ENCODE results near the gene RNASE13. TPM values are rescaled to one million over a fixed set of nuclear protein-coding genes. Genes with fewer than 3 reads are reported as not detected.
"Not testable (repeated sequence)": the region's sequence is repeated elsewhere in the genome, so short reads cannot be mapped to it uniquely, and the experiment has no call there.

Gene RNASE13
- total and polyA plus RNA-seq, 2 donors: not detected

DNA sequence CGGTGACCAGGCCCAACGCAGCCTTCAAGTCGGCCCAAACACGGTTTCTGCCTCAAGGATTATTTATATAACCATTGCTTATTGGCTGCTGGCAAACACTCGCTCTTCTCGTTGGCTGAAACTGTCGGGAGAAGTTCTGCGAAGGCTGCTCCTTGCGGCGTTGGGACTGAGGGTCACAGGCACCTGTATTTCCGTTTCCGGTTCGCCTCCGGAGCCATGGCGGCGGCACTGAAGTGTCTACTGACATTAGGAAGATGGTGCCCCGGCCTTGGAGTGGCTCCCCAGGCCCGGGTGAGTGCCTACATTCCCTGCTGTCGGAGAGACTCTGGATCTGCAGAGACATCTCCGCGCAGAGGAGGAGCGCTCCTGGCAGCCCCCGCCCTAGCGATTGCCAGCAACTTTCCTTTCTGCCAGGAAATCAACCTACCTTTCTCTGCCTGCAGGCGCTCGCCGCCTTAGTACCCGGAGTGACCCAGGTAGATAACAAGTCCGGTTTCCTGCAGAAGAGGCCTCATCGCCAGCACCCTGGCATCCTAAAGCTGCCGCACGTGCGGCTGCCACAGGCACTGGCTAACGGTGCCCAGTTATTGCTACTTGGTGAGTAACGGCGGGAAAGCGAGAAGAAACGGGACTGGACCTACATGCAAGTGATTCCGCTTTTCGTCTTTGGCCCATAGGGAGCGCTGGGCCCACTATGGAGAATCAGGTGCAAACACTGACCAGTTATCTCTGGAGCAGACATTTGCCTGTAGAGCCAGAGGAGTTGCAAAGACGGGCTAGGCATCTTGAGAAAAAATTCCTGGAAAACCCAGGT, 44.6 kb downstream of the RNASE13 start, which contains the start of gene METTL17:
TSS of gene METTL17 (plus strand) at position 194 of the 814 bp plus-strand sequence. CDS start at position 217, 23 bp downstream.
- Histone ChIP-seq H3K27me3 (ENCODE audit: control insufficient read depth in 2 of 2, insufficient read depth in 1 of 2, low read length in 1 of 2) (no peaks in the 10 kb centered on the region), H3K36me3 (ENCODE audit: control insufficient read depth in 2 of 2, insufficient read depth in 2 of 2, low read length in 1 of 2) (peaks cover 25 to 34% of the 10 kb centered on the region in 2 donors), H3K27ac (ENCODE audit: low read depth in 1 of 2, low read length in 1 of 2) (peak within 1 kb of the TSS; percentile 80 to 88), H3K4me3 (ENCODE audit: low read length in 2 of 2) (peak within 1 kb of the TSS; percentile 85 to 87), H3K4me1 (ENCODE audit: control insufficient read depth in 2 of 2, insufficient read depth in 2 of 2, low read length in 2 of 2) (peaks cover 16 to 20% of the 10 kb centered on the region in 2 donors), H3K9me3 (ENCODE audit: control insufficient read depth in 2 of 2, insufficient read depth in 1 of 2, low read length in 1 of 2) (no peaks in the 10 kb centered on the region)
- under 1% methylated on average over 42 of the region's 42 CpGs for WGBS
- peak; percentile 80 to 96 (median 85) for DNase-seq (ENCODE audit: low read depth in 6 of 9, low spot score in 9 of 9)

- H3K4me3 ChIP-seq (ENCODE audit: low read length in 2 of 2): peak overlapping the region; percentile 85 to 87
- H3K36me3 ChIP-seq (ENCODE audit: control insufficient read depth in 2 of 2, insufficient read depth in 2 of 2, low read length in 1 of 2): peaks cover 19 to 28% of the 10 kb centered on the region in 2 donors
- H3K27me3 ChIP-seq (ENCODE audit: control insufficient read depth in 2 of 2, insufficient read depth in 1 of 2, low read length in 1 of 2): no peaks in the 10 kb centered on the region
- 3% methylated on average over 11 of the region's 11 CpGs for WGBS
- peaks cover 16 to 20% of the 10 kb centered on the region in 2 donors for H3K4me1 ChIP-seq (ENCODE audit: control insufficient read depth in 2 of 2, insufficient read depth in 2 of 2, low read length in 2 of 2)
- H3K27ac ChIP-seq (ENCODE audit: low read depth in 1 of 2, low read length in 1 of 2): peak overlapping the region; percentile 64 to 80
- no peak for DNase-seq (ENCODE audit: low read depth in 6 of 9, low spot score in 9 of 9)
- no peaks in the 10 kb centered on the region for H3K9me3 ChIP-seq (ENCODE audit: control insufficient read depth in 2 of 2, insufficient read depth in 1 of 2, low read length in 1 of 2)
Measured at GRCh38 chr14:20989471-20989786, 45.2 kb downstream of the RNASE13 start.

- Histone ChIP-seq H3K9me3 (ENCODE audit: control insufficient read depth in 2 of 2, insufficient read depth in 1 of 2, low read length in 1 of 2) (no peaks in the 10 kb centered on the region), H3K27ac (ENCODE audit: low read depth in 1 of 2, low read length in 1 of 2) (peak overlapping the region; percentile 80), H3K4me3 (ENCODE audit: low read length in 2 of 2) (peak overlapping the region; percentile 85 to 87), H3K27me3 (ENCODE audit: control insufficient read depth in 2 of 2, insufficient read depth in 1 of 2, low read length in 1 of 2) (no peaks in the 10 kb centered on the region), H3K36me3 (ENCODE audit: control insufficient read depth in 2 of 2, insufficient read depth in 2 of 2, low read length in 1 of 2) (peaks cover 14 to 23% of the 10 kb centered on the region in 2 donors), H3K4me1 (ENCODE audit: control insufficient read depth in 2 of 2, insufficient read depth in 2 of 2, low read length in 2 of 2) (peaks cover 16 to 20% of the 10 kb centered on the region in 2 donors)
- 93% methylated on average over 15 of the region's 15 CpGs for WGBS
- DNase-seq (ENCODE audit: low read depth in 6 of 9, low spot score in 9 of 9): peak in 1 of 9 donors; percentile 16
Measured at GRCh38 chr14:20988717-20989470, 45.7 kb downstream of the RNASE13 start.

- H3K4me3 ChIP-seq (ENCODE audit: low read length in 2 of 2): no peak overlapping the region
- no peaks in the 10 kb centered on the region for H3K27me3 ChIP-seq (ENCODE audit: control insufficient read depth in 2 of 2, insufficient read depth in 1 of 2, low read length in 1 of 2)
- H3K36me3 ChIP-seq (ENCODE audit: control insufficient read depth in 2 of 2, insufficient read depth in 2 of 2, low read length in 1 of 2): peaks cover under 1 to 3% of the 10 kb centered on the region in 2 donors
- H3K4me1 ChIP-seq (ENCODE audit: control insufficient read depth in 2 of 2, insufficient read depth in 2 of 2, low read length in 2 of 2): peaks cover 14 to 18% of the 10 kb centered on the region in 2 donors
- no peaks in the 10 kb centered on the region for H3K9me3 ChIP-seq (ENCODE audit: control insufficient read depth in 2 of 2, insufficient read depth in 1 of 2, low read length in 1 of 2)
- WGBS: 88% methylated on average over 2 of the region's 2 CpGs
- DNase-seq (ENCODE audit: low read depth in 6 of 9, low spot score in 9 of 9): no peak
- no peak overlapping the region for H3K27ac ChIP-seq (ENCODE audit: low read depth in 1 of 2, low read length in 1 of 2)
Measured at GRCh38 chr14:20986811-20987210, 47.8 kb downstream of the RNASE13 start.

DNA sequence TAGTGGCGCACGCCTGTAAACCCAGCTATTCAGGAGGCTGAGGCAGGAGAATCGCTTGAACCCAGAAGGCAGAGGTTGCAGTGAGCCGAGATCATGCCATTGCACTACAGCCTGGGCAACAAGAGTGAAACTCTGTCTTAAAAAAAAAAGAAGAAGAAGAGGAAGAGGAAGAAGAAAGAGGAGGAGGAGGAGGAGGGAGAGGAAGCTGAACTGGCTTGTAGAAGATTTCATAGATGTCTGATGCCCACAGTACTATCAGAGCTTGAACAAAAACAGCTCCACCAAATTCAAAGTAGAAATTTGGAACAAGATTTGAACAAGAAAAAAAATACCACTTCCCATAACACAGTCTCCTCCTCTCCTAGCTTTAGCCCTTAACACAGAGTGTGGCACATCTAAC, 49.0 kb downstream of the RNASE13 start:
- H3K4me1 ChIP-seq (ENCODE audit: control insufficient read depth in 2 of 2, insufficient read depth in 2 of 2, low read length in 2 of 2); H3K27me3 ChIP-seq (ENCODE audit: control insufficient read depth in 2 of 2, insufficient read depth in 1 of 2, low read length in 1 of 2); DNase-seq (ENCODE audit: low read depth in 6 of 9, low spot score in 9 of 9); H3K36me3 ChIP-seq (ENCODE audit: control insufficient read depth in 2 of 2, insufficient read depth in 2 of 2, low read length in 1 of 2); H3K4me3 ChIP-seq (ENCODE audit: low read length in 2 of 2); H3K9me3 ChIP-seq (ENCODE audit: control insufficient read depth in 2 of 2, insufficient read depth in 1 of 2, low read length in 1 of 2); H3K27ac ChIP-seq (ENCODE audit: low read depth in 1 of 2, low read length in 1 of 2): not testable (repeated sequence)
- WGBS: 97% methylated on average over 4 of the region's 4 CpGs

Other genes with a start within 250 kb of the RNASE13 start
- 200 TPM for gene RNASE1, start 232.0 kb downstream of the RNASE13 start, total RNA-seq
- 491 TPM for gene RNASE1, start 232.0 kb downstream of the RNASE13 start, polyA plus RNA-seq
- gene RNASE3, start 143.4 kb downstream of the RNASE13 start, total RNA-seq: 26.7 TPM
- gene RNASE3, start 143.4 kb downstream of the RNASE13 start, polyA plus RNA-seq: 1.2 TPM
- 49.1 TPM for gene RNASE2, start 79.3 kb downstream of the RNASE13 start, total RNA-seq
- 16.6 TPM for gene RNASE2, start 79.3 kb downstream of the RNASE13 start, polyA plus RNA-seq
- gene METTL17, start 44.8 kb downstream of the RNASE13 start, total RNA-seq: 64.2 TPM
- gene METTL17, start 44.8 kb downstream of the RNASE13 start, polyA plus RNA-seq: 99.5 TPM
- 1.5 TPM for gene SLC39A2, start 35.5 kb downstream of the RNASE13 start, total RNA-seq
- gene SLC39A2, start 35.5 kb downstream of the RNASE13 start, polyA plus RNA-seq: 7.0 TPM
- 19.8 TPM for gene NDRG2, start 9.7 kb downstream of the RNASE13 start, total RNA-seq
- gene NDRG2, start 9.7 kb downstream of the RNASE13 start, polyA plus RNA-seq: 77.8 TPM
- gene TPPP2, start 4.6 kb downstream of the RNASE13 start, total RNA-seq: not detected
- 0.30 TPM for gene TPPP2, start 4.6 kb downstream of the RNASE13 start, polyA plus RNA-seq
- 0.47 TPM for gene RNASE7, start 7.6 kb upstream of the RNASE13 start, total RNA-seq
- gene RNASE7, start 7.6 kb upstream of the RNASE13 start, polyA plus RNA-seq: 1.6 TPM
- not detected for gene RNASE8, start 23.0 kb upstream of the RNASE13 start, total RNA-seq
- gene RNASE8, start 23.0 kb upstream of the RNASE13 start, polyA plus RNA-seq: not detected
- gene ARHGEF40, start 35.5 kb upstream of the RNASE13 start, total RNA-seq: 6.9 TPM
- 6.5 TPM for gene ARHGEF40, start 35.5 kb upstream of the RNASE13 start, polyA plus RNA-seq
- 11.2 TPM for gene ZNF219, start 63.8 kb upstream of the RNASE13 start, total RNA-seq
- 21.9 TPM for gene ZNF219, start 63.8 kb upstream of the RNASE13 start, polyA plus RNA-seq
- gene TMEM253, start 66.3 kb upstream of the RNASE13 start, total RNA-seq: 0.14 TPM
- gene TMEM253, start 66.3 kb upstream of the RNASE13 start, polyA plus RNA-seq: 0.98 TPM
- gene OR5AU1, start 121.3 kb upstream of the RNASE13 start, total RNA-seq: not detected
- gene OR5AU1, start 121.3 kb upstream of the RNASE13 start, polyA plus RNA-seq: 0.05 TPM
- gene HNRNPC, start 234.6 kb upstream of the RNASE13 start, total RNA-seq: 968 TPM
- 909 TPM for gene HNRNPC, start 234.6 kb upstream of the RNASE13 start, polyA plus RNA-seq
- 0.19 TPM for gene RPGRIP1, start 245.3 kb upstream of the RNASE13 start, total RNA-seq
- gene RPGRIP1, start 245.3 kb upstream of the RNASE13 start, polyA plus RNA-seq: 0.30 TPM

Measured in thymus (tissue), 11 donors.